Subcutaneous abdominal adipose tissue (tissue), 5 donors: Measurements from ENCODE around the gene ZNF486.
"Not testable (repeated sequence)": the region's sequence is repeated elsewhere in the genome, so short reads cannot be mapped to it uniquely, and the experiment has no call there.

Source experiments
- H3K27ac ChIP-seq: one replicate; pipeline ENCODE4 v1.7.0; 2013; ENCODE audit warnings: low read depth, mild to moderate bottlenecking, inconsistent platforms, low read length, moderate library complexity
- H3K27me3 ChIP-seq, 5 donors: one replicate each; pipeline ENCODE4 v1.7.0; 2013; ENCODE audit warnings: low read length in 5 of 5, inconsistent platforms in 1 of 5; ENCODE audit not compliant: control insufficient read depth in 5 of 5, insufficient read depth in 4 of 5
- H3K36me3 ChIP-seq, 5 donors: one replicate each; pipeline ENCODE4 v1.7.0; 2013; ENCODE audit warnings: low read length in 5 of 5; ENCODE audit not compliant: control insufficient read depth in 5 of 5, insufficient read depth in 5 of 5
- H3K4me1 ChIP-seq, 5 donors: one replicate each; pipeline ENCODE4 v1.7.0; 2013; ENCODE audit warnings: low read length in 5 of 5, mild to moderate bottlenecking in 3 of 5, moderate library complexity in 1 of 5; ENCODE audit not compliant: control insufficient read depth in 5 of 5, insufficient read depth in 5 of 5
- H3K4me3 ChIP-seq, 5 donors: one replicate each; pipeline ENCODE4 v1.7.0; 2013; ENCODE audit warnings: low read length in 5 of 5, low read depth in 1 of 5
- H3K9ac ChIP-seq, 5 donors: one replicate each; pipeline ENCODE4 v1.7.0; 2013; ENCODE audit warnings: low read length in 5 of 5, mild to moderate bottlenecking in 4 of 5, moderate library complexity in 3 of 5
- H3K9me3 ChIP-seq, 5 donors: one replicate each; pipeline ENCODE4 v1.7.0; 2013; ENCODE audit warnings: low read length in 5 of 5; ENCODE audit not compliant: control insufficient read depth in 5 of 5
- donor health status: healthy.
- donor health status: healthy.
- donor health status: healthy.
- donor health status: healthy.
- donor health status: healthy.

Gene ZNF486

DNA sequence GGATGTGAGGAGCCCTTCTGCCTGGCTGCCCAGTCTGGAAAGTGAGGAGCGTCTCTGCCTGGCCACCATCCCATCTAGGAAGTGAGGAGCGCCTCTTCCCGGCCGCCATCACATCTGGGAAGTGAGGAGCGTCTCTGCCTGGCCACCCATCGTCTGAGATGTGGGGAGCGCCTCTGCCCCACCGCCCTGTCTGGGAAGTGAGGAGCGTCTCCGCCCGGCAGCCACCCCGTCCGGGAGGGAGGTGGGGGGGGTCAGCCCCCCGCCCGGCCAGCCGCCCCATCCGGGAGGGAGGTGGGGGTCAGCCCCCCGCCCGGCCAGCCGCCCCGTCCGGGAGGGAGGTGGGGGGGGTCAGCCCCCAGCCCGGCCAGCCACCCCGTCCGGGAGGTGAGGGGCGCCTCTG is 47.4 kb downstream of the ZNF486 start:
- not testable (repeated sequence) for H3K4me1 ChIP-seq, H3K4me3 ChIP-seq, H3K36me3 ChIP-seq, H3K27ac ChIP-seq, H3K27me3 ChIP-seq, H3K9ac ChIP-seq, H3K9me3 ChIP-seq

DNA sequence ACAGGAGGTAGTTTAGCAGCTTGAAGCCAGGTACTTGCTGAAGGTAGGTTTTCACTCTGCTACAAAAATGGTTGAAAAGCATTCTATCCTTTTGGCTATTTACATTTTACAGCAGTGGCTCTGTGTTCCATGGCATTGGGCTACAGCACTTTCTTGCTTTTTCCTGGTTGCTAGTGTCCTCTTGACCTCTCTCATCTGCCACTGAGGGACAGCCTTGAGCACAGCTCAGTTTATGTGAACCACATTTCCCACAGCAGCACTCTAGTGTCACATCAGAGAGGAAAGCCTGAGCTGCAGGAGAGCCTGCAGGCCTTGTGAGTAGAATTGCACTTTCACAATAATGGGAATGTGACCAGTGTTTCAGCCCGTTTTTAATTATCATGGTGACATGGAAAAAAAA is 54.6 kb downstream of the ZNF486 start:
- not testable (repeated sequence) for H3K4me1 ChIP-seq, H3K4me3 ChIP-seq, H3K9me3 ChIP-seq, H3K27ac ChIP-seq, H3K27me3 ChIP-seq, H3K36me3 ChIP-seq, H3K9ac ChIP-seq

DNA sequence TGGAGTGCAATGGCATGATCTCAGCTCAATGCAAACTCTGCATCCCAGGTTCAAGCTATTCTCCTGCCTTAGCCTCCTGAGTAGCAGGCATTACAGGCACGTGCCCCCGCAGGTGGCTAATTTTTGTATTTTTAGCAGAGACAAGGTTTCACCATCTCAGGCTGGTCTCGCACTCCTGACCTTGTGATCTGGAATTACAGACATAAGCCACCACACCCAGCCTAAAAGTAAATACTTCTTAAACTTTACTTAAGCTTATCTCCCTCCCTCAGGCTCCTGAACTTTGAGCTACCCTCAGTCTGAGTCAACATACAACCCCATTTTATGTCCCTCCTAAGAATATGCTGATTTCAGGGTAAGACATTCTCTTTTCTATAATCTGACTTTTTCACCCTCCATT is 66.1 kb downstream of the ZNF486 start:
- Histone ChIP-seq H3K36me3 (no peaks in the 10 kb centered on the region), H3K4me1 (peaks cover 0 to 8% (median 8%) of the 10 kb centered on the region in 5 donors), H3K27me3 (no peaks in the 10 kb centered on the region), H3K4me3 (no peak overlapping the region), H3K9ac (no peak overlapping the region), H3K27ac (no peak overlapping the region), H3K9me3 (peaks cover 0 to 3% (median 0%) of the 10 kb centered on the region in 5 donors)

DNA sequence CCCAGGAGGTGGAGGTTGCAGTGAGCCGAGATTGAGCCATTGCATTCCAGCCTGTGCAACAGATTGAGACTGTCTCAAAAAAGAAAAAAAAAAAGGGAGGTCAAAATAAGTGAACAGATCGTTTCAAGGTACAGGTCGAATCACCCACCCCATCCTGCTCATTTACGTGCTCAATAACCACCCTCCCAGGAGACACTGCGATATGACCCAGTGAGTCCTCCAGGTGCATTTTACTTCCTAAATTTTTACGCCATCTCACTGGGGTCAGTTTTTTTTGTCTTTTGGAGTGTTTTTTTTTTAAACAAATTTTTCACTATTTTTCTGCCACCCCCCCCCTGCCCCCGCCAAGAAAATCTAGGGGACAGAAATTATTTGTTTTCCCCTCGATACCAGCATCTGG is 68.1 kb downstream of the ZNF486 start:
- Histone ChIP-seq H3K9me3 (peaks cover 0 to 3% (median 0%) of the 10 kb centered on the region in 5 donors), H3K27ac (no peak overlapping the region), H3K27me3 (no peaks in the 10 kb centered on the region)

DNA sequence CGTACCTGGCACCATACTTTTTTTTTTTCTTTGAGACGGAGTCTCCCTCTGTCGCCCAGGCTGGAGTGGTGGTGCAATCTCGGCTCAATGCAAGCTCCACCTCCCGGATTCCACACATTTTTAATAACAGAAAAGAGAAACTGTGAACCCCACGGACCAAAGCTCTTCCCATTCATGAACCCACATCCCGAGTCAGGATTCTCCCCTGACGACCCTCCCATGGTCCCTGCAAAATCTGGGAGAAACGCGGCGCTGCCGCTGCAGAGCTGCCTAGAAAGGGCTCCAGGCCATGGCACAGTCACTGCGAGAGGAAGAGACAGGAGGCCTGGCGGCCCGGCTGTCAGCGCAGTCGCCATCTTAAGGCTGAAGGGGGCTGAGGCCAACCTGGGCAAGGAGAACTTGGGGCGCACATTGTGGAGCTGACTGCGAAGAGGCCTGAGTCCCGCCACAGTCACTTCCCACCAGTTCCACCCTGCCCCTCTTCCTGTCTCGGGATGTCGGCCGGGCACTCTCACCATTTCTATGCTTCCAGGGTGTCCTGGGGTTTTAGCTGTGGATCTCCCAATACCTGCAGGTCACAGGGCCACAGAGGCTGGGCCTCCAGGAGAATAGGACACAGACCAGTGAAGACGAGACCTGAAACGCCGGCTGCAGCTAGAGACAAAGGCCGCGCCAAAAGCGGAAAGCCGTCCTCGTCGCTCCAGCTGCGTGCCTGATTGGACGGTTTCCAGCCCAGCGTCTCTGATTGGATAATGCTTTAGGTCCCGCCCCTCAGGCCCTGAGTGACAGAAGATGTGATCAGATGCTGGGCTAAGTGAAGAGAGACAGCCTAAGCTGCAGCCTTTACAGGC is 71.0 kb downstream of the ZNF486 start:
- no peaks in the 10 kb centered on the region for H3K27me3 ChIP-seq
- H3K27ac ChIP-seq = peak overlapping the region; percentile 23
- H3K4me1 ChIP-seq = peaks cover 0 to 15% (median 10%) of the 10 kb centered on the region in 5 donors
- peak overlapping the region; percentile 65 to 98 (median 92) for H3K4me3 ChIP-seq
- peak overlapping the region; percentile 48 to 73 (median 70) for H3K9ac ChIP-seq
- no peaks in the 10 kb centered on the region for H3K36me3 ChIP-seq
- peaks cover 0 to 2% (median 0%) of the 10 kb centered on the region in 5 donors for H3K9me3 ChIP-seq

More for the DNA sequence above, 68.1 kb downstream of the ZNF486 start:
- H3K36me3 ChIP-seq = no peaks in the 10 kb centered on the region
- H3K4me1 ChIP-seq = peaks cover 0 to 15% (median 10%) of the 10 kb centered on the region in 5 donors
- no peak overlapping the region for H3K9ac ChIP-seq
- H3K4me3 ChIP-seq = no peak overlapping the region

DNA sequence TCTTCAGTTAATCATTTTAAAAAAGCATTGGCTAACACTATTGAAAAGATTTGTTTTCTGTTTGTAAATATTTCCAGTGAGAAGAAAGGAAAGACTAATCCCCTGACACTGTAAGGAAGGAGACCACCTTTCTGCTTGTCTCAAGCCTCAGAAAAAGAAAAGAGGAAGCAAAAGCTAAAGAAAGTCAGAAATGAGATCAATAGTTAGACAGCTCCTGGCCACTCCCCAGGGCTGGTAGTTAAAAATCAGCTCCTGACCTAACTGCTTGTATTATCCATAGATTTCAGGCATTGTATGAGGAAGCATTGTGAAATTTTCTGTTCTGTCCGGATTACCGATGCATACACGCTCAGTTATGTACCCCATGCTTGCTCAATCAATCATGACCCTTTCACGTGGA is 76.6 kb downstream of the ZNF486 start:
- Histone ChIP-seq H3K36me3 (no peaks in the 10 kb centered on the region), H3K9me3 (no peaks in the 10 kb centered on the region), H3K4me3 (no peak overlapping the region), H3K4me1 (peaks cover 0 to 4% (median 2%) of the 10 kb centered on the region in 5 donors), H3K27me3 (no peaks in the 10 kb centered on the region), H3K9ac (no peak overlapping the region), H3K27ac (no peak overlapping the region)

DNA sequence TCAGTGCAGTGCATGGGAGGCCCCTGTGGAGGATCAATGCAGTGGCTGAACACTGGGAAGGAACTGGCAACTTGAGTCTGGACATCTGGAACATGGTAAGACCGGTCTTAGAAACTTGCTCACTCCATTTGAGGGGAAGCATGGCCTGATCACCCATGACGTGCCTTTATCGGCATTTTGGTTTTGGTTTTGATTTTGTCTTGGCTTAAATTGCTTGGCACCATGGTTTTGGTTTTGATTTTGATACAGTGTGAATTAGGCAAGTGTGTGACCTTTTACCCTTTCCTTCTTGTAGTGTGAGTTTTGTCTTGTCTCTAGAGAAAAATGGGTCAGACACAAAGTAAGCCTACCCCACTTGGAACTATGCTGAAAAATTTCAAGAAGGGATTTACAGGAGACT is 77.3 kb downstream of the ZNF486 start:
- Histone ChIP-seq H3K36me3 (no peaks in the 10 kb centered on the region), H3K4me1 (peaks cover 0 to 3% (median 0%) of the 10 kb centered on the region in 5 donors), H3K9me3 (no peaks in the 10 kb centered on the region), H3K27ac (no peak overlapping the region), H3K27me3 (no peaks in the 10 kb centered on the region), H3K4me3 (no peak overlapping the region), H3K9ac (no peak overlapping the region)

DNA sequence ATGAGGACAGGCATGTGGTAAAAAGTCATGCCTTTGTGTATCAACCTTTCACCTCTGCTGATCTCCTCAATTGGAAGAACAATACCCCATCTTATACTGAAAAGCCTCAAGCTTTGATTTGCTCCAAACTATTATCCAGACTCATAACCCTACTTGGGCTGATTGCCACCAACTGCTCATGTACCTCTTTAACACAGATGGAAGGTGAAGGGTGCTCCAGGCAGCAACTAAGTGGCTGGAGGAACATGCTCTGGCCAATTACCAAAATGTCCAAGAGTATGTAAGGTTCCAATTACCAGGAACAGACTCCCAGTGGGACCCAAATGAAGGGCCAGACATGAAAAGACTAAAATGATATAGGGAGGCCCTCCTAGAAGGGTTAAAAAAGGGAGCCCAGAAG is 78.3 kb downstream of the ZNF486 start:
- Histone ChIP-seq H3K4me1 (peaks cover 0 to 3% (median 0%) of the 10 kb centered on the region in 5 donors), H3K27ac (no peak overlapping the region), H3K9ac (no peak overlapping the region), H3K4me3 (no peak overlapping the region), H3K27me3 (no peaks in the 10 kb centered on the region), H3K36me3 (no peaks in the 10 kb centered on the region), H3K9me3 (no peaks in the 10 kb centered on the region)

DNA sequence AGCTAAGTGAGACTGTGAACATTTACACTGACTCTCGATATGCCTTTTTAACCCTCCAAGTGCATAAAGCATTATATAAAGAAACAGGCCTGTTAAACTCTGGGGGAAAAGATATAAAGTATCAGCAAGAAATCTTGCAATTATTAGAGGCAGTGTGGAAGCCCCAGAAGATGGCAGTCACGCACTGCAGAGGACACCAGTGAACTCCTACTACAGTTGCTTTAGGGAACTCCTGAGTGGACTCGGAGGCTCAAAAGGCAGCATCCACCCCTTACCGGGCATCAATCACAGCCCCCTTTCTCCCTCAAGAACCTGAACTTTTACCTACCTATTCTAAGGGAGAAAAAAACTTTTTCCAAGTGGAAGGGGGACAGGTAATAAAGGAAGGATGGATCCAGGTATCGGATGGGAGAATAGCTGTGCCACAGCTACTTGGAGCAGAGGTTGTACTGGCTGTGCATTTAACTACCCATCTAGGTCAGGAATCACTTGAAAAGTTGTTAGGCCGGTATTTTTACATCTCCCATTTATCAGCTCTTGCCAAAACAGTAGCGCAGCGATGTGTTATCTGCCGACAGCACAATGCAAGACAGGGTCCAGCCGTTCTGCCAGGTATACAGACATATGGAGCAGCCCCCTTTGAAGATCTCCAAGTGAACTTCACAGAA is 80.1 kb downstream of the ZNF486 start:
- H3K36me3 ChIP-seq = no peaks in the 10 kb centered on the region
- no peak overlapping the region for H3K27ac ChIP-seq
- H3K4me3 ChIP-seq = no peak overlapping the region
- no peaks in the 10 kb centered on the region for H3K27me3 ChIP-seq
- no peaks in the 10 kb centered on the region for H3K9me3 ChIP-seq
- H3K4me1 ChIP-seq = peaks cover 0 to 3% (median 0%) of the 10 kb centered on the region in 5 donors
- no peak overlapping the region for H3K9ac ChIP-seq

DNA sequence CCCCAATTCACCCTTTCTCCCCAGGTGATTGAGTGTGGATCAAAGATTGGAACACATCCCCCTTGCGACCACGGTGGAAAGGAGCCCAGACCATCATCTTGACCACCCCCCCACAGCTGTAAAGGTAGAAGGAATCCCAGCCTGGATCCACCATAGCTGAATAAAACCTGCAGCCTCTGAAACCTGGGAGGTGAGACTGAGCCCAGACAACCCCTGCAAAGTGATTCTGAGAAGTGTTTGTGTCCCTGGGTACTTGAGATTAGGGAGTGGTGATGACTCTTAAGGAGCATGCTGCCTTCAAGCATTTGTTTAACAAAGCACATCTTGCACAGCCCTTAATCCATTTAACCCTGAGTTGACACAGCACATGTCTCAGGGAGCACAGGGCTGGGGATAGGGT is 81.2 kb downstream of the ZNF486 start:
- not testable (repeated sequence) for H3K9ac ChIP-seq, H3K27ac ChIP-seq, H3K4me1 ChIP-seq, H3K9me3 ChIP-seq, H3K4me3 ChIP-seq, H3K36me3 ChIP-seq, H3K27me3 ChIP-seq
